ENCODE data around the gene GYS2.

GYS2 gene

GRCh38 chr12:21538061-21538653 lies 66.5 kb downstream of the GYS2 start:
- no peak overlapping the region for H3K4me3 ChIP-seq (ENCODE audit: low read depth, low read length)
- no peak for TF ChIP-seq CTCF (IDR thresholded peaks at IDR 0.05; ENCODE audit: control insufficient read depth, extremely low read depth, insufficient read depth)
- no peak for DNase-seq (ENCODE audit: low read depth)

- TF ChIP-seq CTCF (IDR thresholded peaks at IDR 0.05; ENCODE audit: control insufficient read depth, extremely low read depth, insufficient read depth), result no peak
- no peak overlapping the region for H3K4me3 ChIP-seq (ENCODE audit: low read depth, low read length)
Observed at GRCh38 chr12:21529456-21529855, 75.2 kb downstream of the GYS2 start.

GRCh38 chr12:21528953-21529352 lies 75.7 kb downstream of the GYS2 start:
- TF ChIP-seq CTCF (IDR thresholded peaks at IDR 0.05; ENCODE audit: control insufficient read depth, extremely low read depth, insufficient read depth), result no peak
- DNase-seq (ENCODE audit: low read depth), result no peak
- no peak overlapping the region for H3K4me3 ChIP-seq (ENCODE audit: low read depth, low read length)

More at GRCh38 chr12:21529456-21529855, 75.2 kb downstream of the GYS2 start:
- DNase-seq (ENCODE audit: low read depth), result no peak

- H3K4me3 ChIP-seq (ENCODE audit: low read depth, low read length), result peak overlapping the region; percentile 44
- TF ChIP-seq CTCF (IDR thresholded peaks at IDR 0.05; ENCODE audit: control insufficient read depth, extremely low read depth, insufficient read depth), result no peak
- DNase-seq (ENCODE audit: low read depth), result peak; percentile 4
Observed at GRCh38 chr12:21527451-21528180, 77.0 kb downstream of the GYS2 start.

GRCh38 chr12:21526721-21527345 lies 77.8 kb downstream of the GYS2 start:
- H3K4me3 ChIP-seq (ENCODE audit: low read depth, low read length), result peak overlapping the region; percentile 44; the same call in 1 of the 2 replicates
- no peak for TF ChIP-seq CTCF (IDR thresholded peaks at IDR 0.05; ENCODE audit: control insufficient read depth, extremely low read depth, insufficient read depth)
- DNase-seq (ENCODE audit: low read depth), result peak; percentile 64

- H3K4me3 ChIP-seq (ENCODE audit: low read depth, low read length), result peak within 1 kb of the TSS; percentile 44; the same call in 1 of the 2 replicates
- DNase-seq (ENCODE audit: low read depth), result peak; percentile 8
- no peak for TF ChIP-seq CTCF (IDR thresholded peaks at IDR 0.05; ENCODE audit: control insufficient read depth, extremely low read depth, insufficient read depth)
Observed at GRCh38 chr12:21526053-21526452, 78.6 kb downstream of the GYS2 start, which contains the start of gene SPX. SPX (plus strand) TSS chr12:21526296; CDS start chr12:21526473, 177 bp downstream.

All from LNCaP clone FGC (cell line).